Panc1 (cell line): ENCODE data around the gene CLNK.

Experiments
- CTCF ChIP-seq: fragments of 450-650 bp; IDR thresholded peaks from 2 replicates; pipeline ENCODE4 v1.5.1; 2017; ENCODE audit warnings: mild to moderate bottlenecking
- POLR2AphosphoS5 ChIP-seq: IDR thresholded peaks from 2 replicates; pipeline ENCODE4 v1.6.1; 2012; ENCODE audit warnings: mild to moderate bottlenecking, low read depth, low read length, moderate library complexity
- REST ChIP-seq, 2 experiments: IDR thresholded peaks; 2 replicates each; pipeline ENCODE4 v1.6.1; 2011 to 2012; ENCODE audit warnings: low read depth in 2 of 2, control low read depth in 1 of 2, low read length in 1 of 2, mild to moderate bottlenecking in 1 of 2, moderate library complexity in 1 of 2; ENCODE audit not compliant: insufficient read depth in 1 of 2
- SIN3A ChIP-seq: IDR thresholded peaks from 2 replicates; pipeline ENCODE4 v1.6.1; 2012; ENCODE audit warnings: low read depth, mild to moderate bottlenecking, low read length, moderate library complexity, borderline replicate concordance; ENCODE audit not compliant: insufficient read depth

GRCh38 chr4:10623862-10624261 is 60.7 kb downstream of the CLNK start:
- no peak for TF ChIP-seq CTCF
- no peak for TF ChIP-seq REST (IDR thresholded peaks at IDR 0.05; ENCODE audit: insufficient read depth in 1 of 2, low read depth in 2 of 2, low read length in 1 of 2)
- no peak for TF ChIP-seq POLR2AphosphoS5
- no peak for TF ChIP-seq SIN3A
